Endodermal cell (in vitro differentiated cells): ENCODE measurements around the gene DIPK1B. TPM values are rescaled to one million over a fixed set of nuclear protein-coding genes. Genes with fewer than 3 reads are reported as not detected.

Experiments
- DNase-seq: peaks from one replicate; pipeline ENCODE4 v3.0.0-alpha.2; 2017
- H3K27ac ChIP-seq: 2 replicates; pipeline ENCODE4 v1.5.1; 2013; ENCODE audit warnings: mild to moderate bottlenecking, low read depth, low read length, moderate library complexity
- H3K27me3 ChIP-seq: 2 replicates; pipeline ENCODE4 v1.6.1; 2013; ENCODE audit warnings: mild to moderate bottlenecking, low read length, moderate library complexity; ENCODE audit not compliant: insufficient read depth, control insufficient read depth, poor library complexity, severe bottlenecking
- H3K36me3 ChIP-seq: 2 replicates; pipeline ENCODE4 v1.7.0; 2013; ENCODE audit warnings: mild to moderate bottlenecking, low read length, moderate library complexity; ENCODE audit not compliant: control insufficient read depth, insufficient read depth
- H3K4me1 ChIP-seq: one replicate; pipeline ENCODE4 v1.7.0; 2013; ENCODE audit warnings: low read length; ENCODE audit not compliant: control insufficient read depth, insufficient read depth
- H3K4me3 ChIP-seq: 2 replicates; pipeline ENCODE4 v1.5.1; 2013; ENCODE audit warnings: mild to moderate bottlenecking, low read length, moderate library complexity
- H3K9ac ChIP-seq: 2 replicates; pipeline ENCODE4 v1.6.1; 2013; ENCODE audit warnings: mild to moderate bottlenecking, low read length, moderate library complexity; ENCODE audit not compliant: poor library complexity, severe bottlenecking; ENCODE audit errors: extremely low read depth
- H3K9me3 ChIP-seq: 2 replicates; pipeline ENCODE4 v1.6.1; 2013; ENCODE audit warnings: mild to moderate bottlenecking, low read length, moderate library complexity; ENCODE audit not compliant: control insufficient read depth
- H3K27ac Mint-ChIP-seq: 2 replicates; pipeline ENCODE4 v1.8.0; 2020; ENCODE audit warnings: mixed read lengths
- H3K27me3 Mint-ChIP-seq: 2 replicates; pipeline ENCODE4 v1.8.0; 2021; ENCODE audit warnings: mild to moderate bottlenecking, mixed read lengths; ENCODE audit not compliant: insufficient read depth
- H3K36me3 Mint-ChIP-seq: 2 replicates; pipeline ENCODE4 v1.8.0; 2020; ENCODE audit warnings: low read depth, mixed read lengths
- H3K4me1 Mint-ChIP-seq: 2 replicates; pipeline ENCODE4 v1.8.0; 2020; ENCODE audit warnings: mixed read lengths
- H3K4me3 Mint-ChIP-seq: 2 replicates; pipeline ENCODE4 v1.8.0; 2020; ENCODE audit warnings: mild to moderate bottlenecking, moderate library complexity, mixed read lengths
- H3K9me3 Mint-ChIP-seq: 2 replicates; pipeline ENCODE4 v1.8.0; 2020; ENCODE audit warnings: mild to moderate bottlenecking, mixed read lengths
- whole genome bisulfite sequencing, 2 experiments: methylation state at CpG; one replicate each; pipeline versions ENCODE4 v1.1.5 to v1.1.7; 2013; ENCODE audit warnings: missing lambda C conversion rate in 2 of 2, mixed read lengths in 1 of 2; ENCODE audit not compliant: insufficient coverage in 1 of 2, insufficient read length in 1 of 2; 5-methylcytosine and 5-hydroxymethylcytosine counted together
- total RNA-seq, 2 donors: library from RNA; stranded (reverse); fragmentation: NEBNext Ultra II Directional in 1 of 2; extraction: Animal tissue kit (Norgen Biotek cat#: 25700) in 1 of 2; gene quantifications; 2 replicates in 1 of 2; 3 replicates in 1 of 2; pipeline ENCODE4 v1.2.1, GENCODE V29; 2021
- TF ChIP-seq, protein P1 (sequence below): fragments of 200-600 bp; sonication (generic); conservative IDR thresholded peaks from 2 replicates; pipeline ENCODE4 v1.5.0; 2021; ENCODE audit warnings: antibody characterized with exemption, mild to moderate bottlenecking

Gene DIPK1B
- total RNA-seq, 2 donors from 2014 or later, result 35.1 to 45.4 TPM

DNA sequence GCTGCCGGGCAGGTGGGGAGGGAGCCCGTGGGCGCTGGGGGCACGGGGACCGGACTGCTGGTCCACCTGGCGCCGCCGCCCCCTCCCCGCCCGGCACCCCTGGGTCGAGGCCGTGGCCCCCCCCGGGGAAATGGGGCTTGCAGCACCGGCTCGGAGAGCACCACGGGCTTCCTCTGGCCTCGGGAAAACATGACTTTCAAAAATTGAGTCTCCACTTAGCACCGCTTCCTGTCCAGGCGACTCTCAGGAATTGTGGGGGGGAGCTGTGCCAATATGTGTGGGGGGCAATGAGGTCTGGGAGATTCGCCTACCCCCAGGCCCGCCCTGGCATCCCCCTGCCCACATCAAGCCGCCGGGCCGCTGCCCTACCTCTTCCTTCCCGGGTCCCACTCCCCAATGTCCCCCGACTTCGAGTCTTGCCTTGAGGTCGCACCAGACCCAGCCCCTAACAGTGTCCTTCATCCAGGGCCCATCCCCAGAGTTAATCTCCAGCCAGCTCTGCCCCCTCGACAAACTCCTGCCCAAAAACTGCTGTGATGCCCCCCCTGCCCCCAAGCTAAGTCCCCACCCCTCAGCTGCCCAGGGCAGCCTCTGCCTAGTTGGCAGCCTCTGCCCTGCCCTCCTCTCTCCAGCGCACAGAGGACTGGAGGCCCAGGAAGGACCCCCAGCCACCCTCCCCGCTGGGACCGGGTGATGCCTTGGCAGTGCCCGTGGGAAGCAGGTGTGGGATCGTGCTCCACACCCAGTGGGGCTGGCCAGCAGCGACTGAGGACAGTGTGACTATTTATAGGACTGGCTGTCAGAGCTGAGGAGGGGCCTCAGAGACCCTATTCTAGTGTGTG lies 45.8 kb upstream of the DIPK1B start:
- Histone ChIP-seq H3K4me3 (no peak overlapping the region), H3K27me3 (no peaks in the 10 kb centered on the region), H3K9ac (no peak overlapping the region), H3K36me3 (no peaks in the 10 kb centered on the region), H3K27ac (no peak overlapping the region), H3K9me3 (no peaks in the 10 kb centered on the region), H3K4me1 (no peaks in the 10 kb centered on the region)
- Mint-ChIP-seq H3K4me3 (peak overlapping the region; percentile 55), H3K9me3 (no peaks in the 10 kb centered on the region), H3K27me3 (peaks cover 6% of the 10 kb centered on the region), H3K27ac (no peak overlapping the region), H3K36me3 (no peaks in the 10 kb centered on the region), H3K4me1 (no peaks in the 10 kb centered on the region)
- TF ChIP-seq, protein P1, sequence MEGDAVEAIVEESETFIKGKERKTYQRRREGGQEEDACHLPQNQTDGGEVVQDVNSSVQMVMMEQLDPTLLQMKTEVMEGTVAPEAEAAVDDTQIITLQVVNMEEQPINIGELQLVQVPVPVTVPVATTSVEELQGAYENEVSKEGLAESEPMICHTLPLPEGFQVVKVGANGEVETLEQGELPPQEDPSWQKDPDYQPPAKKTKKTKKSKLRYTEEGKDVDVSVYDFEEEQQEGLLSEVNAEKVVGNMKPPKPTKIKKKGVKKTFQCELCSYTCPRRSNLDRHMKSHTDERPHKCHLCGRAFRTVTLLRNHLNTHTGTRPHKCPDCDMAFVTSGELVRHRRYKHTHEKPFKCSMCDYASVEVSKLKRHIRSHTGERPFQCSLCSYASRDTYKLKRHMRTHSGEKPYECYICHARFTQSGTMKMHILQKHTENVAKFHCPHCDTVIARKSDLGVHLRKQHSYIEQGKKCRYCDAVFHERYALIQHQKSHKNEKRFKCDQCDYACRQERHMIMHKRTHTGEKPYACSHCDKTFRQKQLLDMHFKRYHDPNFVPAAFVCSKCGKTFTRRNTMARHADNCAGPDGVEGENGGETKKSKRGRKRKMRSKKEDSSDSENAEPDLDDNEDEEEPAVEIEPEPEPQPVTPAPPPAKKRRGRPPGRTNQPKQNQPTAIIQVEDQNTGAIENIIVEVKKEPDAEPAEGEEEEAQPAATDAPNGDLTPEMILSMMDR, result no peak
- no peak for DNase-seq
- WGBS, 2 experiments, result 46% methylated on average over 2 to 35 of the region's 35 CpGs

DNA sequence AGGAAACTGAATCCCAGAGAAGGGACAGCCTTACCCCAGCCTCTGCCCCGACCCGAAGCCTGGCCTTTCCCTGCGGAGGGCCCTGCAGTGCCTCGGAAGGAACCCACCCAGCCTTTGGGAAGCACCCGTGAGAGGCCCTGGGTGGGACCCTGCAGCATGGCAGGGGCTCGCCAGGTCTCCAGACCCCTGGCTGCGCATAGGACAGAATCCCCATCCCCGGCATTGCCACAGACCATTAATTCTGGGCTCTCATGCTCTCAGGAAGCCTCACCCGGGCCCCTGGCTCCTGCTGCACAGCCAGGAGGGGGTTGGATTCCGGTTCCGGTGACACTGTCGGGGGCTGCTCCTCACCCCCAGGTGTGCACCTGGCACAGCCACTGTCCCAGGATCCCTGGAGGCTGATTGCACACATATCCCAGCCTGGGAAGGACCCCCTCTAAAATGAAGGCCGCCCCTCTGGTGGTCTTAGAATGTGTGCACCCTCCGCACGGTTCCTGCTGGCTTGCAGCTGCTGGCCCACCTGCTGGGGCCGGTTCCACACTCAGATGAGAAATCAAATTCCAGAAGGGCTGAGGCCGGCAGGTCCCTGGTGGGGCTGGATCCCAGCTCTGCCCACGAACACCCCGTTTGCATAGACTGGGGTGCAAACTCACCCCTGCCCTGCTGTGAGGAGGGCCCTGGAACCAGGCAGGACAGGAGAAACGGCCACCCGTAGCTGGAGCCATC lies 45.0 kb upstream of the DIPK1B start:
- Histone ChIP-seq H3K9me3 (no peaks in the 10 kb centered on the region), H3K4me1 (no peaks in the 10 kb centered on the region), H3K4me3 (no peak overlapping the region), H3K36me3 (no peaks in the 10 kb centered on the region), H3K27me3 (no peaks in the 10 kb centered on the region), H3K27ac (no peak overlapping the region), H3K9ac (no peak overlapping the region)
- Mint-ChIP-seq H3K4me3 (peak overlapping the region; percentile 55), H3K36me3 (no peaks in the 10 kb centered on the region), H3K4me1 (no peaks in the 10 kb centered on the region), H3K9me3 (no peaks in the 10 kb centered on the region), H3K27ac (no peak overlapping the region), H3K27me3 (peaks cover 6% of the 10 kb centered on the region)
- no peak for DNase-seq
- 83 to 85% methylated on average over 5 to 21 of the region's 21 CpGs for WGBS, 2 experiments
- TF ChIP-seq, protein P1, result no peak

DNA sequence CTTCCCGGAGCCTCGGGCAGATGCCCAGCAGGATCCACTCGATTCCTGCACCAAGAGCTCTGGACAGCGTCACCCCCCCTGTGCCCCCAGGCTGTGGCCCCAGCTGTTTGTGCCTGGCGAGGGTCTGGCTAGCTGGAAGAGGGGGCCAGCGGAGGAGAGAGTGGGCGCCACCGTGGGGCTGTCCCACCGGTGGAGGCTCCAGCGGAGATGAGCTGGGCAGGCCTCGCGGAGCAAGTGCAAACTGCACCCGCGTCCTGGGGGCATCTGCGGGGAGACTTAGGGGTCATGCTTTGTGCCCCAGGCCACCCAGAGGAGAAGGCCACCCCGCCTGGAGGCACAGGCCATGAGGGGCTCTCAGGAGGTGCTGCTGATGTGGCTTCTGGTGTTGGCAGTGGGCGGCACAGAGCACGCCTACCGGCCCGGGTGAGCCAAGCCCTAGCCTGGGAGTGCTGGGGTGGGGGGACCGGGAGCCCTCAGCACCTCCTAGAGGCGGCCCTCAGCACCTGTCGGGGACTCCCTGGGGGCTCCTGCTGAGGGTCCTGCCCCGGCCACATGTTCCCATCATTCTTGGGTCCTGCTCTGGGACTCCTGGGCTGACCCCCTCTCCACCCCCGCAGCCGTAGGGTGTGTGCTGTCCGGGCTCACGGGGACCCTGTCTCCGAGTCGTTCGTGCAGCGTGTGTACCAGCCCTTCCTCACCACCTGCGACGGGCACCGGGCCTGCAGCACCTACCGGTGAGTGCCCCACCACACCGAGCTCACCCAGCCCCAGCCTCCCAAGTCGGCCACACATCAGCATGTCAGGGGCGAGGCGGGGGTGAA lies 44.2 kb upstream of the DIPK1B start:
- Mint-ChIP-seq H3K27me3 (peaks cover 6% of the 10 kb centered on the region), H3K9me3 (no peaks in the 10 kb centered on the region), H3K27ac (no peak overlapping the region), H3K4me1 (no peaks in the 10 kb centered on the region), H3K4me3 (no peak overlapping the region), H3K36me3 (no peaks in the 10 kb centered on the region)
- Histone ChIP-seq H3K36me3 (no peaks in the 10 kb centered on the region), H3K27ac (no peak overlapping the region), H3K4me1 (no peaks in the 10 kb centered on the region), H3K9me3 (no peaks in the 10 kb centered on the region), H3K9ac (no peak overlapping the region), H3K27me3 (no peaks in the 10 kb centered on the region), H3K4me3 (no peak overlapping the region)
- no peak for DNase-seq
- TF ChIP-seq, protein P1, result no peak
- 89 to 90% methylated on average over 17 to 40 of the region's 40 CpGs for WGBS, 2 experiments
